ENCODE results near the gene DOCK6.

GRCh38 chr19:11155373-11156120 lies 106.8 kb downstream of the DOCK6 start, which contains the start of gene SPC24:
- peak; percentile 33; the same call in 1 of the 2 replicates for TF ChIP-seq CTCF (conservative IDR thresholded peaks at IDR 0.05; ENCODE audit: low read length)
- TF ChIP-seq EZH2phosphoT487 (IDR thresholded peaks at IDR 0.05; ENCODE audit: borderline replicate concordance, low read depth, low read length) = no peak
